GM18873 (cell line): ENCODE data around the gene VAV3.
"Not testable (repeated sequence)": the region's sequence is repeated elsewhere in the genome, so short reads cannot be mapped to it uniquely, and the experiment has no call there.

Experiments used
- ATAC-seq: cut with Tn5 transposase; IDR thresholded peaks from one replicate; pipeline ENCODE4 v1.9.1; 2021; ENCODE audit warnings: mild to moderate bottlenecking, moderate library complexity, moderate number of reproducible peaks; ENCODE audit not compliant: unreplicated experiment, low FRiP score

The VAV3 gene, protein sequence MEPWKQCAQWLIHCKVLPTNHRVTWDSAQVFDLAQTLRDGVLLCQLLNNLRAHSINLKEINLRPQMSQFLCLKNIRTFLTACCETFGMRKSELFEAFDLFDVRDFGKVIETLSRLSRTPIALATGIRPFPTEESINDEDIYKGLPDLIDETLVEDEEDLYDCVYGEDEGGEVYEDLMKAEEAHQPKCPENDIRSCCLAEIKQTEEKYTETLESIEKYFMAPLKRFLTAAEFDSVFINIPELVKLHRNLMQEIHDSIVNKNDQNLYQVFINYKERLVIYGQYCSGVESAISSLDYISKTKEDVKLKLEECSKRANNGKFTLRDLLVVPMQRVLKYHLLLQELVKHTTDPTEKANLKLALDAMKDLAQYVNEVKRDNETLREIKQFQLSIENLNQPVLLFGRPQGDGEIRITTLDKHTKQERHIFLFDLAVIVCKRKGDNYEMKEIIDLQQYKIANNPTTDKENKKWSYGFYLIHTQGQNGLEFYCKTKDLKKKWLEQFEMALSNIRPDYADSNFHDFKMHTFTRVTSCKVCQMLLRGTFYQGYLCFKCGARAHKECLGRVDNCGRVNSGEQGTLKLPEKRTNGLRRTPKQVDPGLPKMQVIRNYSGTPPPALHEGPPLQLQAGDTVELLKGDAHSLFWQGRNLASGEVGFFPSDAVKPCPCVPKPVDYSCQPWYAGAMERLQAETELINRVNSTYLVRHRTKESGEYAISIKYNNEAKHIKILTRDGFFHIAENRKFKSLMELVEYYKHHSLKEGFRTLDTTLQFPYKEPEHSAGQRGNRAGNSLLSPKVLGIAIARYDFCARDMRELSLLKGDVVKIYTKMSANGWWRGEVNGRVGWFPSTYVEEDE

DNA sequence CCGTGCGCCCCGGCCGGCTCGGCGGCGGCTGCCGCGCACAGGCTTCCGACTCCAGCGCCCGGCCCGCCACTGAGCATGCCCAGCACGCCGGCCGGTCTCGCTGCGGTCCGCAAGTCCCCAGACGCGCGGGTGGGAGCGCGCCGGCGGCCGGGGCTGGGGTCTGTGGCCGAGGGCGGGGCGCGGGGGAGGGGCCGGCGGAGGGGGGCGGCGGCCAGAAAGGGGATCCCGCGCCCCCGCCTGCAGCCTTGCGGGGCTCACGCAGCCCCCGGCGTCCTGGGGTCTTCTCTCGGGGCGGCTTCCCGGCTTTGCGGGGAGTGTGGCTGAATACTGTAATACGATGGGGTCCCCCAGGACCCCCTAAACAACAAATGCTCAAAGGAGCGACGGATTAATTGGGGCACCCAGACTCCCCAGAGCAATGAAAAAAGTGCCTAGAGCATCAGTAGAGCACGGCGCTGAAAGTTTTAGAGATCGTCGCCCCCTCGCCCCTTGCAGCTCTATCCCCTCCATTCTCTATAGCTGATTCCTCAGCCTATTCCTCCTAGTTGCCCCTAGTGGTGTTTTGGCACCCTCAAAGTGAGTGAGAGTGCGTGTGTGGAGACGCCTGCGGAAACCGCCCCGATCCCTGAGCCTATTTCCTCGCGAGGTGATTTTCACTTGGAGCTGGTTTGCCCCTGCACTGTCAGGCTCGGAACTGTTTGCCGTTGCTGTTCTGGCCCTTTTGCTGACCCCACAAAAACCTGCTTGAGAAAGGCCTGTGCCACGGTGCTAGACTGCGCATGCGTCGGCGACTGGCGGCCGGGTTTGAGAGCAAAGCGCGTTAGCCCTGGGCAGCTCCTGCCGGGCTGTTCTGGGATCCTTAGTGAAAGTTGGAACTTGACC lies at the start of gene VAV3:
TSS of gene VAV3 (minus strand) at position 71 of the 882 bp plus-strand sequence. CDS start 311 bp downstream, outside the sequence.
- ATAC-seq, result no peak

DNA sequence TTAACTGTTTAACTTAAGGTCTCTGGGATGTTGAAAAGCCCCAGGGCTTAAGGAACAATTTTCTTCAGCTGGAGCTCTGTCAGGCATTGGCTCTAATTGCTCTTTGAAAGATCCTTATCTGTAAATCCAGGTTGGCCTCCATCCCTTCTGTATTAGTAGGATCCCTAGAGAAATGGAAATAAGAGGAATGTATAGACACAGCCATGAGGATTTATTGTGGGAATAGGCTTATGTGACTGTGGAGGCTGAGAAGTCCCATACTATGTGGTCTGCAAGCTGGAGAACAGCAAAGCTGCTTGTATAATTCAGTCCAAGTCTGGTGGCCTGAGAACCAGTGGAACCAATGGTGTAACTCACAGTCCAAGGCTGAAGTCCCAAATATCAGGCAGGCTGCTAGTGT lies 47.6 kb upstream of the VAV3 start:
- no peak for ATAC-seq

DNA sequence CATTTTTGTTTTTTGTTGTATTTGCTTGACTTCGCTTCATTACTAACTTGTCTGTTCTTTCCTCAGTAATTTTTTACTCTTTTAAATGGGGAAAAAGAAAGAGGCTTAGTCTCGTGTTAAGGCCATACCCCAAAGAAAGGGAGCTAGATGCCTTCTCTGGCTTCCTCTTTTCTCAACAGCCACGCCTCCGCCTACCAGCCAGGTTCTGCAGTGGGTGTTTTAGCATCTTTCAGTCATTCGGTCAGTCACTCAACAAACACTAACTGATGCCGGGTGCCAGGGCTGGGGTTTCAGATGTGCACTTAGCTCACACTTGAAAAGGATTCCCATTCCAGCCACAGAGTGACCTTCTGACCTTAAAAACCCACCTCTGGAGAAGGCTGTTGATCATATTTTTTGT lies 46.3 kb upstream of the VAV3 start:
- no peak for ATAC-seq

DNA sequence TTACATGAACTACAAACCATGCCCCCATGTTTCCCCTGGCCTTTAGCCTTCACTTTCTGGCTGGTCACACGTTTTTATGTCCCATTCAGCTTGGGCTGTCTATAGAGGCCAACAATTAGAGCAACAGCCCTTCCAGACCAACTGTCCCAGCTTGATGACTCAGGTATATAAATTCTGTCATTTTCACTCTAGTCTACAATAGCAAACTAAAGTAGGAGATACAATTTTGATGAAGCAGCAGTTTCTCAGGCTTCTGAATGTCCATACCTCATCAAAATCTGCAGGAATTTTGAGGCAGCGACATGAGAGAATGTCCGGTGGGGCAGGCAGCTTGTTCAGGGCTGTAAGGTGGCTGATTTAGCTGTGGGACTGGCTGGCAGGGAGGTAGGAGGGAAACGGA lies 45.6 kb upstream of the VAV3 start:
- no peak for ATAC-seq

DNA sequence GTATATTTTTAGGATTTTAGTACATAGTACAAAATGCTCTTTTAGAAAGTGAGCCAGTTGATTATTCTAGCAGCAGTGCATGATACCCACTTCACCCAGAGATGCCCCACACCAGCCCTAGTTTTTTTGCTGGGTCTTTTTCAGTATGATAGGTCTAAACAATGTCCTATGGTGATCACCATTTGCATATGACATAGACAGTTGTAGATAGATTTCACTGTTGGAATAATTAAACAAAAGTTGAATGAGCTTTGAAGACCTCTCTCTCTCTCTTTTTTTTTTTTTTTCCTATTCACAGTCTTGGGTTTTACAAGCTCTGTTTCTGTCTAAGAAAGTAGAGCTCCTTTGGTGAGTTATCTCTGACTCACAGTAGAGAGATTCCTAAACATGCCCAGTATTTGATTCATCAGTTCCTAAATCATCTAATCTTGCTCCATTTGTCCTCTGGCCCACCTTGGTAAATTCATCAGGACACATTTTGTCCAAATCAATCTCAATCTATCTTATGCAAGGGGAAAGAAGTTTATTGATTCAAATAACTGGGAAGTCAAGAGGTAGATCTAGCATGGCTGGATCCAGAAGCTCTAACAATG lies 44.7 kb upstream of the VAV3 start:
- ATAC-seq, result no peak

DNA sequence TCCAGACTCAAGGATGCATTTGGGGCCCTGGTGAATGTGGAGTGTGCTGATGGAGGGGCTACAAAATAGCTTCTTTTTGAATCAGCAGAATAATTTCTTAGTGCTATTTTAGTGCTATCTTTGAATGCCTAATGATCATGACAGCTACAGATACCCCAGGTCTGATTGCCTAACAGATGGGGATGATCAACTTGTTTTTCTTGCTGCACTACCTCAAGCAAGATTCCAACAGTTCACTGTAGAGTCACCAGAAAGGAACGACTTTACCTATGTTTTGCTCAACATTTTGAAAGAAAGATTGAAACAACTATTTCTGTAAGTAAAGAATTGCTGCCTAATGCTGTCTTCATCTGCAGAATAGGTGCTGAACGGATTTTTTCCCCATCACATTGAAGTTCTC lies 42.6 kb upstream of the VAV3 start:
- ATAC-seq, result no peak

DNA sequence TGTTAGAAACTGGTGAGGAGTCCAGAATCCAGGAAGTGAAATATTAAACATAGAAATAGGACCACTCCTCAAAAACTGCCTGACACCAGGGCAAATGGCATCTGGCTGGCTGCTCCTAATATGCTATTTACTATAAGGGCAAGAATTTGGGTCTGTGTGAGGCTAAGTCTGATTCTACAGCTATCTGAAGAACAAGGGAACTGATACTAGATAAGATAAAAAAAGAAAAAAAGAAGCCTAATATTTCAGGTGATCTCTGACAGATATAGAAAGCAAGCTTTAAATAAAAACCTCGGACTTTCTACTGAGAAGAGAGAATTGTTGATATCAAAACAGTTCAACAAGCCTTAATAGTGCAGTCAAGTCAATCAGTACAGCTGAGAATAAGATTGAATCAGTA lies 42.1 kb upstream of the VAV3 start:
- no peak for ATAC-seq

DNA sequence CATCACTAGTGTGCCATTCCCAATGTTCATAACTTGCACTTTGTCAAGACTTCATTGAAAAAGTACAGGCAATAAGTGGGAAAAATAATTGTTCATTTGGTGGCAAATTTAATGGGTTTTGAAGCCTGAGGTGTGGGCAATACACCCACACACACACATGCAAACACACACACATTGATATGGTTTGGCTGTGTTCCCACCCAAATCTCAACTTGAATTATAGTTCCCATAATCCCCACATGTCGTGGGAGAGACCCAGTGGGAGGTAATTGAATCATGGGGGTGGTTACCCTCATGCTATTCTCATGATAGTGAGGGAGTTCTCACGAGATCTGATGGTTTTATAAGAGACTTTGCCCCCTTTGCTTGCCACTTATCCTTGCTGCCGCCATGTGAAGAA lies 39.9 kb upstream of the VAV3 start:
- not testable (repeated sequence) for ATAC-seq

DNA sequence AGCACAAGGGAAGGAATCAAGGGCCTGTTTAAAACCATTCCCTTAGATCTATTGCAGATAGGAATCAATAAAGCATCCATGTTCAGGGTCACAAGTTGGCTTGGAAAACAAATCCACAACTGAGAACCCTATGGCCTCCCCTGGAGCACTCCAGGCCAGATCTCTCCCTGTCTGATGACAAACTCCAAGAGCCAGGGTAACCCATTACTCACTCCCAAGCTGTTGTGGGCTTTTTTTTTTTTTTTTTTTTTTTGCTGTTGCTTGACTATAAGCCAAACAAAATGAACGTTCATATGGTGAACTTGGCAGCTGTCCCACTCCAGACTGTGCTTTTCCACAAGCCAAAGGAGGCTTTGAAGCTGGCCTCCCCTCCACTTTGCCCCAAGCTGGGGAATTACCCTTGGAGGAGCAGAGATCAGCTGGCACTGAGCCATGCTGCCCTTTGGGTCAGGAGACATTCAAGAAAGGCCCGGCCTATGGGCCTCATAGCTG lies 35.7 kb upstream of the VAV3 start:
- no peak for ATAC-seq

DNA sequence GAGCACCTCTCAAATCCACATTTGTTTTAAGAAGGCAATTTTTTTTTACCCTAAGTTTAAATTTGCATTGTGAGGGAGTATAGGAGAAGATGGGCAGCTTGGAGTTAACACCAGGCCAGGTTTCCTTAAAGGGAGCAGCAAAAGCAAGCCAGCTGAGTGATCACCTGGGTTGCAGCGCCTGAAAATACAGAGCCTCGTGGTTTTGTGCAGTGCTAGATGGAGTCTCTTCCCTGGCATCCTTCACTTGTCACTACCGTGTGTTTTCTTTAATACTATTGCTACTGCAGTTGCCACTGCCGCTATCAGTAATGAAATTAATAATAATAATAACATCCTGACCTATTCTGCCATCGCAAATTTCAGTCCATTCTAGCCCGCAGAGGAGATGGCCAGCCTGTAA lies 35.2 kb upstream of the VAV3 start:
- no peak for ATAC-seq

DNA sequence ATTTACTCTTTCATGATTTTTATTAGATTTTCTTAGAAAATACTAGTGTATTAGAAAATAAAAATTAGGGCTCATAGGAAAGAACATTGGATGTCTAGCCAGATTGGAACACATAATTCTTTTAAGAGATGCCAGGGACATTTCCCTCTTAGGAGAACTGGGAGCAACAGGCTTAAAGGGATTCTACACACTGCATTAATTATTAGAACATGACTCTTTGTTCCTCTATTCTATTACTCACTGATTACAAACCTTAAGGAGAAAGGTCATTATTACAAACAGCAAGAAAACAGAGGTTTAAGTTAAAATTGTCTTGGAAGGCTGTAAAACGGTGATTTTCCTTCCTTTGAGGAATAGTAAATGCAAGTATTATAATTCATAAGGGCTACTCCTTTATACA lies 32.9 kb upstream of the VAV3 start:
- no peak for ATAC-seq

DNA sequence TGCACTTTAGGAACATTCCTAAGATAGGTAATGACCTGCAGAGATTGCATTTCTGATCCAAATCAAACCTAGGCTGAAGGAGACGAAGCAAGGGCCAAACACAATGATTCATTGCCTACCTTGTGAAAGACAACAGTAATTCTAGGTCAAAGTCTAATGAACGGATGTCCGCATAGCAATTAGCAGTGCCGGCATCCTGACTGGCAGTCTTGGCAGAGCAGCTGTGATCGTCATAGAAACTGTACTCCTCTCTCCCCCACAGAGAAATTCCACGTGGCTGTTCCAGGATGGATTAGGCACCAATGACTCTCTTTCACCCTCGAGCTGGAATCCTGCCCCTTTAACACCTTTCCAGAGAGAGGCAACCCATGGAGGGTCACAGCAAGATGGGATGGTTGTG lies 28.9 kb upstream of the VAV3 start:
- ATAC-seq, result no peak

DNA sequence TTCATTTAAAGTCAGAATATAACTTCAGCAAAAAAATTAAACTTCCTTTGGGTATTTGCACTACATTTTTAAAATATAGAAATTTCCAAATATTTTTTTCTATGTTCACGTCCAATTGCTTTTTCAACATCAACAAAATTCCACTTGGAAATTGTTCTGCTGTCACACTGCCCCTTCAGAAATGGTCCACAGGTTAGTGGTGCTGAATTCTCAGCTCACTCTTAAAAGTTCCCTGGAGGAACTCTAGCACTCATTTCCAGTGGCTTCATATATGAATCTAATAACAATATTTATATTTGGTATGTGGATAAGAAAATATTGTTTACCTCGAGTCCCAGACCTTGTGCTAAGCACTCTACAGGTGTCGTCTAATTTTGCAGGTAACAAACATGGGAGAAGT lies 27.4 kb upstream of the VAV3 start:
- no peak for ATAC-seq

DNA sequence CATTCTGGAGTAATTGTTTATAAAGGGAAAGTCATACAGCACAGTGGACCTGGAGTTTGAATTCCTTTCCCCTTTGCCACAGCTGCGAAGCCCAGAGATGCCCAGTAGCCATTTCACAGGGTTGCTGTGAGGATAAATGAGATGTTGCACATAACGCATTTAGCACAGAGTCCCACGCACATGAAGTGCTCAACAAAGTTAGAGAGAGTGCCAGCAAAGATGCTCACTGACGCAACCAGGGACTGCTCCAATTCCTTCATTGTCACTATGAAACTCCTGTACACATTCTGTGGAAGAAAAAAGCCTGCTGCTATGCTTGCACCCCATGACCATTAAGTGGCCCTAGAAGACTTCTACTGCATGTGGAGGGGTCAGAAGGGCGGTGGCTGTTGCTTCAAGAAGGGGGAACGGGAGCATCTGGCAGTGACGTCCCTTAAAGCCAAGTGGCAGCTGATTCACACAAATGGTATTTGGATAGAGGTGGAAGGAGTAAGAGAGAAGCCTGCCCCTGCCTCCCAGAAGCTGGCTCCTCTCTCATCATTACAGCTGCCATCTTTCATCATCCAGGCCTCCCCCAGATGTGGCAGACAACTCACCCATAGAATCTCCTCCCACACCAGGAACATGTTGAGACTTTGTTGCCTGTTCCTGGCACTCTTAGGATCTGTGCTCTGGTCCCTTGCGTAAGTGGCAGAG lies 26.5 kb upstream of the VAV3 start:
- ATAC-seq, result no peak

DNA sequence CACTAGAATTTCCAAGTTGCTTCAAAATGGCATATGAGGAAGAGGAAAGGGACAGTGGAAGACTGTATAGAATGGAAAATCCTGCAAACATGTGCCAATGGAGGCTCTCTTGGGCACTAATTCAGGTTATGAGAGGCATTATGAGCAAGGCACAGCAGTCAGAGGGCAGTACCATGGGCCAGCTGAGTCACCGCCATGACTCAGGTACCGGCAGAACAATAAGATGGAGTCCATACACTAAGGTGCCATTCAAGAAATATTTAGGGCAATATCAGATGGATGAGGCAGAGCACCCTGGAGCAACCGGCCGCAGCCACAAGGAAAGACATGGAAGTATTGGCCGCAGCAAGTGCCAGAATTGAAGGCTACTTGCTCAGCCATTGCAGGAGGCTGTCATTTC lies 25.6 kb upstream of the VAV3 start:
- ATAC-seq, result no peak

DNA sequence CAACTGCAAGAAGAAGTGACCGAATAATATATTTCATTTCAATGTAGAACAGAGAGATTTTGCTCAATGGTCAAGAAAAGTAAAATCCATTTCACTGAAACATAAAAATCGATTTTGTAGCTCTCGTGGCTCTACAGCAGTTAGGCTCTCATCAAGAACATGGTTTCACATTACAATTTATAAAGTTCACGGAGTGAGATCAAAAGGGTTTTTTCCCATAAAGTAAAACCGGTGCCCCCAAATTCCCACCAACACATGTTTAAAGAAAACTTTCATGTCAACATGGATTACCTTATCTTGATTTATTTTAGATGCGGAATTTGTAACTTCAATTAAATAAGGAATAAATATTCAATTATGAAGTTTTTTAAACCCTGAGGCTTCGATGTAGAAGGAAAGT lies 16.3 kb upstream of the VAV3 start:
- ATAC-seq, result no peak

DNA sequence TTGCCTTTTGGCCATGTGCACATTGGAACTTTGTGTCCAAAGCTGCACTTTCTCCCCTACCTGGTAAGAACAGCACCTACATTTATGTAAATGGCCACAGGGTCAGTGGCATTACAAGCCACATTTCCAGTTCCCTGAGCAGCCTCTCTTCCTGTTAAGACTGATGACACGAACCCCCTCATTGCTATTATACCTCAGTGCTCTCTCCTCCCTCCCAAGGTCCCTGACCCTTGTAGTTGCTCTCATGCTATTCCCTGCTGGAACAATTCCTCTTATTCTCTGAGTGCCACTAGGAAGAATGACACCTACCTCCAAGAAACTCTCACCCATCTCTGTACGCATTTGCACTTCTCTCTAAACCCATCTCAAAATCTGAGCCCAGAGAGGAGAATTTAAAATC lies 14.9 kb upstream of the VAV3 start:
- ATAC-seq, result no peak

DNA sequence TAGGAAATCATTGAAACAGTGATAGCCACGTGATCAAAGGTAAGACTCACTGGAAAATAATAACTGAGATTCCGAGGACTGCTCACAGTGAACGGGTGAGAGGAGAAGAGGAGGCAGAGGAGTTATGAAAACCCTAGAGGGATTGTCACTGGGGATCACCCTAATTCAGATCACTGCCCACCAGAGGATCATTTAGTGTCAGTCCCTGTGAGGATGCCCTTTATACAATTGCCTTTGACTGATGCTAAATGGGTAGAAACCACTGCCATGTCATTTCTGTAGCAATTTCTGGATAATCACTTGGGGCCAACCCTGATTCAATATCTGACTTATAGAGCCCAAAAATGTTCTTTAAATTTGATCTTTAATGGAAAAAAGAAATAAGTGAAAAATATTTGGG lies 14.1 kb upstream of the VAV3 start:
- no peak for ATAC-seq

DNA sequence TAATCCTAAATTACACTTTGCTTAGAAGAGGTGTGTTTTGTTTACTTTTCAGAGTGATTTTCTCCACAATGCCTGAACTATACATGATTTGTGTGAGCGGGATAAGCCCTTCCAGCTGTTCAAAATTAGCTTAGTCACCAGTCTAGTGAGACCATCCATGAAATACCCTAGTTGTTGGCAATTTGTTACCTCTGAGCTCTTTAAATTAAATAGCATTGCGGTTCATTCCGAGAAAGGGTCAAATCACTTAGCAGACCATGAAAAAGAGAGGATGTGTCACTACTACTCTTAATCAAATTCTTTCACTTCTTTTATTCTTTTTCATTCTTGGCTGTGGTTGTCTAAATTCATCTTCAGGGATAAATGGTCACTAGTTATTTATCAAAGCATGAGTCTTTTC lies 11.9 kb upstream of the VAV3 start:
- no peak for ATAC-seq

DNA sequence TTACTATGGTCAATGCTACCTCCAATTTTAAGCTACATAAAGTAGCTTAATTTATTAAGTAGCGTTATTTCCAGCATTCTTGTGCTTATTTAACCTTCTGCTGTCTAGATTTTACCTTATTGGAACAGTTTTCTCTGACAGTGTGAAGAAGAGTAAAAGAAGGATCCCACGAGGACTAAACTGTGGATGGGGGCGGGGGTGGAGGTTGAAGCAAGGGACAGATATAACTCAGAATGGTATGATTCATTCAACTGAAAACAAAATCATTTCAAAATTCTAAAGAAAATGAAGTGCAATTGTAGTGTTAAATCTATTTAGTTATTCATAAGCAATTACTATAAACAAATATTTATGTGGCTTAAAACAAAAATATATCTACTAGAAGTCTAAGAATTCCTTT lies 11.5 kb upstream of the VAV3 start:
- ATAC-seq, result no peak
